Stomach (tissue), 9 donors: ENCODE measurements around the gene CYGB. TPM values are rescaled to one million over a fixed set of nuclear protein-coding genes. Genes with fewer than 3 reads are reported as not detected.
"Not testable (repeated sequence)": the region's sequence is repeated elsewhere in the genome, so short reads cannot be mapped to it uniquely, and the experiment has no call there.

Experiments used
- DNase-seq, 2 donors: peaks; one replicate each; pipeline versions ENCODE4 v3.0.0 to v3.0.0-alpha.2; 2013 to 2019
- H3K27ac ChIP-seq, 5 donors: fragments of 200-600 bp in 4 of 5; sonication (generic) in 4 of 5; one replicate each; pipeline ENCODE4 v1.5.1; 2013 to 2019; ENCODE audit warnings: mild to moderate bottlenecking in 1 of 5, moderate library complexity in 1 of 5
- H3K27me3 ChIP-seq, 3 donors: fragments of 200-600 bp; sonication (generic); one replicate each; pipeline ENCODE4 v1.5.1; 2017 to 2019; ENCODE audit warnings: mixed run types in 1 of 3
- H3K36me3 ChIP-seq, 4 donors: fragments of 200-600 bp; sonication (generic); 1 replicate in 3 of 4; 2 replicates in 1 of 4; pipeline ENCODE4 v1.5.1; 2016 to 2019
- H3K4me1 ChIP-seq, 4 donors: fragments of 200-600 bp; sonication (generic); one replicate each; pipeline ENCODE4 v1.5.1; 2016 to 2019
- H3K4me3 ChIP-seq, 4 donors: fragments of 200-600 bp; sonication (generic) in 3 of 4; one replicate each; pipeline ENCODE4 v1.5.1; 2016 to 2019; ENCODE audit warnings: mild to moderate bottlenecking in 1 of 4
- H3K9me3 ChIP-seq, 4 donors: fragments of 200-600 bp; sonication (generic); one replicate each; pipeline ENCODE4 v1.5.1; 2016 to 2019
- EP300 ChIP-seq: sonication (generic); formaldehyde crosslinking; IDR thresholded peaks from one replicate; pipeline ENCODE4 v1.6.1; 2017; ENCODE audit warnings: antibody characterized with exemption
- POLR2A ChIP-seq, 4 donors: fragments of 450-650 bp; IDR thresholded peaks; one replicate each; pipeline ENCODE4 v1.6.1; 2016; ENCODE audit warnings: antibody characterized with exemption in 4 of 4, control low read depth in 2 of 4, mild to moderate bottlenecking in 1 of 4, moderate library complexity in 1 of 4
- POLR2AphosphoS5 ChIP-seq, 3 donors: sonication (generic); formaldehyde crosslinking; IDR thresholded peaks; one replicate each; pipeline ENCODE4 v1.6.1; 2016; ENCODE audit warnings: antibody characterized with exemption in 3 of 3
- WGBS, 5 donors: extraction: QIAGEN DNeasy Blood & Tissue Kit in 3 of 5; methylation state at CpG; one replicate each; pipeline versions ENCODE4 v1.1.5 to v1.1.7; 2013 to 2018; 5-methylcytosine and 5-hydroxymethylcytosine counted together
- intact Hi-C: fragments of 100-400 bp; cut with DNase I; formaldehyde crosslinking; loops from one replicate; pipeline ENCODE4 v1.15.1; 2023; ENCODE audit warnings: low total_unique reads
- polyA plus RNA-seq, 3 donors: library from polyadenylated mRNA; stranded (reverse); fragments of 200-250 nt; gene quantifications; one replicate each; pipeline ENCODE4 v1.2.3, GENCODE V29; 2013
- total RNA-seq, 5 donors: library from RNA; depleted of rRNA; stranded (reverse); fragments of >200 nt; gene quantifications; one replicate each; pipeline versions ENCODE4 v1.1.0 to v1.2.3, GENCODE V29; 2014 to 2016
- TF ChIP-seq, protein P1 (sequence below), 7 experiments: fragments of 450-650 bp in 4 of 7; fragments of 200-600 bp in 3 of 7; sonication (generic) in 3 of 7; IDR thresholded peaks; one replicate each; pipeline ENCODE4 v1.5.1; 2016 to 2019; ENCODE audit warnings: antibody characterized with exemption in 7 of 7, control low read depth in 2 of 7, mild to moderate bottlenecking in 1 of 7
- donor health status: healthy with polysubstance abuse.
- donor health status: Bipolar disorder and iron deficiency.
- donor health status: healthy.

The CYGB gene
- total and polyA plus RNA-seq, 8 donors: 6.8 to 101 (median 35.9) TPM; not detected in 1

DNA sequence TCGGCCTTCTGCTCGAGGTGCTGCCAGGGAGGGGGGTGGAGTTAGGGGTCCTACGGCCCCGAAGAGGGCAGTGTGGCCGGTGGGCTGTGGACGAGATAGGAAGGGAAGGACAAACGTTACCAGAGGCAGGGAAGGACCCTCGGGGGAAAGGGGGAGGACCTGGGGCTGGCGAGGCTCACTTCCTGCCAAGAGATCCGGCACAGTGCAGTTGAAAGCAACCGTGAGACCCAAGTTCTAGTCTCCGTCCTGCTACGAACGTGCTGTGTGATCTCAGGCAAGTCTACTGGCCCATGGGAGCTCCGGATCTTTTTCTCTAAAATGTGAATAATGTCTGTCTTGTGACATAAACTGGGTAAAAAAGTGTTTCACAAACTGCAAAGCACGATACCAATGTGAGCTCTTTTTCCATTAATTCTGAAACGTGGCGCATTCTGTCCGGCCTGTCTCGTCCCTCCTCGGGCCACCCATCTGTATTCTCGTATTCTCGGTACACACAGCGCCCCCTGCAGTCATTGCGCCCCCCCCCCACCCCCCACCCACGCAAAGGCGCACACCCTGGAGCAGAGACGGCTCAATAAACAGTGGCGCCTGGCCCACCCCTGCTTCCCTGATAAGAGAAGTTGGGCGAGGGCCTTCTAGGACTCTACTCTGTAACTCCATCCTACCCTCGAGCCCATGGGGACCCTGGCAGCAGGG is 8.8 kb downstream of the CYGB start:
- intact Hi-C loops: no loop called here
- peaks cover 43 to 71% (median 52%) of the 10 kb centered on the region in 4 donors for H3K4me1 ChIP-seq
- TF ChIP-seq EP300 (no peak), POLR2AphosphoS5 (IDR thresholded peaks at IDR 0.05) (no peak), POLR2A (IDR thresholded peaks at IDR 0.05) (no peak)
- TF ChIP-seq, protein P1, sequence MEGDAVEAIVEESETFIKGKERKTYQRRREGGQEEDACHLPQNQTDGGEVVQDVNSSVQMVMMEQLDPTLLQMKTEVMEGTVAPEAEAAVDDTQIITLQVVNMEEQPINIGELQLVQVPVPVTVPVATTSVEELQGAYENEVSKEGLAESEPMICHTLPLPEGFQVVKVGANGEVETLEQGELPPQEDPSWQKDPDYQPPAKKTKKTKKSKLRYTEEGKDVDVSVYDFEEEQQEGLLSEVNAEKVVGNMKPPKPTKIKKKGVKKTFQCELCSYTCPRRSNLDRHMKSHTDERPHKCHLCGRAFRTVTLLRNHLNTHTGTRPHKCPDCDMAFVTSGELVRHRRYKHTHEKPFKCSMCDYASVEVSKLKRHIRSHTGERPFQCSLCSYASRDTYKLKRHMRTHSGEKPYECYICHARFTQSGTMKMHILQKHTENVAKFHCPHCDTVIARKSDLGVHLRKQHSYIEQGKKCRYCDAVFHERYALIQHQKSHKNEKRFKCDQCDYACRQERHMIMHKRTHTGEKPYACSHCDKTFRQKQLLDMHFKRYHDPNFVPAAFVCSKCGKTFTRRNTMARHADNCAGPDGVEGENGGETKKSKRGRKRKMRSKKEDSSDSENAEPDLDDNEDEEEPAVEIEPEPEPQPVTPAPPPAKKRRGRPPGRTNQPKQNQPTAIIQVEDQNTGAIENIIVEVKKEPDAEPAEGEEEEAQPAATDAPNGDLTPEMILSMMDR (IDR thresholded peaks at IDR 0.05): no peak
- no peaks in the 10 kb centered on the region for H3K36me3 ChIP-seq
- H3K27me3 ChIP-seq: peaks cover 0 to 9% (median 0%) of the 10 kb centered on the region in 3 donors
- H3K4me3 ChIP-seq: peak overlapping the region in 3 of 4 donors; percentile 10 to 15 (median 12)
- DNase-seq: peak in 1 of 2 donors; percentile 73
- H3K9me3 ChIP-seq: no peaks in the 10 kb centered on the region
- WGBS, 5 donors: 41 to 54% (median 45%) methylated on average over 29 to 31 of the region's 31 CpGs
- H3K27ac ChIP-seq: peak overlapping the region; percentile 81 to 88 (median 86)

DNA sequence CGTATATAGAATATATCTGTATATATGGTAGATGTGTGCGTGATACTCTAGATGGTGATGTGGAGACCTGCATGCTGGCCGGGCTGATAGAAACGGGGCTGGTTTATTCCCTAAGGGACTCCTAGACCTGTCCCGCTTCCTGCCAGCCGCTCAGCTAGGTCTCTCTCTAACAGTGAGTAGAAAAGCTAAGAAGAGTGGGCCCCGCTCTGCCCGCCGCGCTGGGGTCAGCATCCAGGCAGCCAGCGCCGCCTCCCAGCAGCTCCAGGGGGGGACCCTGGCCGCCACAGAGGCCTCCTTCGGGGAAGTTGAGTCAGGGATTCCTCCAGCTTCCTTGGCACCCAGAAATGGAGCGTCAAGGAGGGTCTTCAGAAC is 9.4 kb downstream of the CYGB start:
- WGBS, 5 donors: 69 to 78% (median 71%) methylated on average over 8 to 15 of the region's 15 CpGs
- Histone ChIP-seq H3K36me3 (no peaks in the 10 kb centered on the region), H3K27me3 (peaks cover 0 to 9% (median 0%) of the 10 kb centered on the region in 3 donors), H3K9me3 (no peaks in the 10 kb centered on the region), H3K4me1 (peaks cover 43 to 76% (median 57%) of the 10 kb centered on the region in 4 donors), H3K27ac (peak overlapping the region; percentile 59 to 88 (median 86)), H3K4me3 (peak overlapping the region in 3 of 4 donors; percentile 10 to 15 (median 12))
- no peak for TF ChIP-seq EP300
- TF ChIP-seq POLR2A (IDR thresholded peaks at IDR 0.05): no peak
- TF ChIP-seq POLR2AphosphoS5 (IDR thresholded peaks at IDR 0.05): no peak
- TF ChIP-seq, protein P1 (IDR thresholded peaks at IDR 0.05): no peak
- intact Hi-C loops: no loop called here
- DNase-seq: no peak

DNA sequence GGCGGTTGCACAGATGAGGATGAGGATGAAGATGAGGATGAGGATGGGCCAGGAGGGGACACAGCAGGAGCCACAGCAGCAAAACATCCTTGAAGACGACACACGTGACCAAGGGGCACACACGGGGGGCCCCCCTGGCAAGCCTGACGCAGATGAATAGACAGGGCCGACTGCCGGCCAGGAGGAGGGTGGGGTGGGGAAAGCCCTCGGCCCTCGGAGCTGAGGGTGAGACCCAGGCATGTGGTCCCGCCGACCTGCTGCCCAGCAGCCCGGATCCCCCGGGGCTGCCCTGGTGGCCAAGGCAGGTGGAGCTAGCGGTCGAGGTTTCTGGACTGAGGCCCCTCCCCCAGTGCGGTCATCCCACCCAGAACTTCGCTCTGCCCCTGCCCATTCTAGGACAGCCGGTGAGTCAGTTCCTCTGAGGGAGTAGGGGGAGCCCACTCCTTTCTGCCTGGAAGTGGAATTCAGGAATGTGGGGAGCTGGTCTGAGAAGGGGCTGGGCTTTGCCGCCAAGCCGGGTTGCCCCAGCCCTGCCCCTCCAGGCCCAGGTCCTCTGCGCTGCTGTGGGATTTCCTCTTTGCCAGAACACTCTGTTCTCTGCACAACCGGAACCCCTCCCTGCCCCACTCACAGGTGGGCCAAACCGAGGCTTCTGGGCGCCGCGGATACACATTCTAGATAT is 9.9 kb downstream of the CYGB start:
- 35 to 42% (median 37%) methylated on average over 24 to 26 of the region's 26 CpGs for WGBS, 5 donors
- Histone ChIP-seq H3K36me3 (no peaks in the 10 kb centered on the region), H3K27me3 (peaks cover 0 to 9% (median 0%) of the 10 kb centered on the region in 3 donors), H3K4me1 (peaks cover 43 to 79% (median 62%) of the 10 kb centered on the region in 4 donors), H3K9me3 (no peaks in the 10 kb centered on the region), H3K4me3 (peak overlapping the region in 2 of 4 donors; percentile 3 to 10), H3K27ac (peak overlapping the region; percentile 74 to 88 (median 86))
- TF ChIP-seq, protein P1 (IDR thresholded peaks at IDR 0.05): peak in 1 of 7 experiments; percentile 13
- TF ChIP-seq POLR2A (IDR thresholded peaks at IDR 0.05) (no peak), POLR2AphosphoS5 (IDR thresholded peaks at IDR 0.05) (peak; percentile 17 to 64 (median 55)), EP300 (peak; percentile 39)
- intact Hi-C loops: no loop called here
- peak; percentile 60 to 83 for DNase-seq

DNA sequence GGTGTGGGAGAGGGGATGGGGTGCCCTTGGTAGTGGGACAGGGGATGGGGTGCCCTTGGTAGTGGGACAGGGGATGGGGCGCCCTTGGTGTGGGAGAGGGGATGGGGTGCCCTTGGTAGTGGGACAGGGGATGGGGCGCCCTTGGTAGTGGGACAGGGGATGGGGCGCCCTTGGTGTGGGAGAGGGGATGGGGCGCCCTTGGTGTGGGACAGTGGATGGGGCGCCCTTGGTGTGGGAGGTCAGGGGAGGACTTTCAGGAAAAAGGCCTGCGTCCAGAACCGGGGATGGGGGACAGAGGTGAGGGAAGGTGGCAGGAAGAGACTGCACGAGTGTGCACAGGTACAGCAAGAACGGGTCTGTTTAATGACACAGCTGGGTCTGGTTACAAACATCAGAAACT is 10.5 kb downstream of the CYGB start:
- Histone ChIP-seq H3K27ac (peak overlapping the region; percentile 74 to 88 (median 86)), H3K27me3 (peaks cover 0 to 11% (median 0%) of the 10 kb centered on the region in 3 donors), H3K4me1 (peaks cover 43 to 77% (median 62%) of the 10 kb centered on the region in 4 donors)
- H3K4me3 ChIP-seq, DNase-seq, H3K9me3 ChIP-seq, H3K36me3 ChIP-seq, intact Hi-C loops: not testable (repeated sequence)
- WGBS, 5 donors: 59 to 69% (median 69%) methylated on average over 8 to 9 of the region's 9 CpGs

DNA sequence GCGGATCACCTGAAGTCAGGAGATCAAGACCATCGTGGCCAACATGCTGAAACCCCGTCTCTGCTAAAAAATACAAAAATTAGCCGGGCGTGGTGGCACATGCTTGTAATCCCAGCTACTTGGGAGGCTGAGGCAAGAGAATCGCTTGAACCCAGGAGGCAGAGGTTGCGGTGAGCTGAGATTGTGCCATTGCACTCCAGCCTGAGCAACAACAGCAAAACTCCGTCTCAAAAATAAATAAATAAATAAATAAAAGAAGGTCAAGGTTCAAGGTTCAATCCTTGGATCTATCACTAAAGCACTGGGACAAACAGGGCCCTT is 12.0 kb downstream of the CYGB start:
- H3K27ac ChIP-seq: peak overlapping the region; percentile 28 to 68 (median 66)
- DNase-seq, H3K36me3 ChIP-seq, H3K4me3 ChIP-seq, H3K9me3 ChIP-seq, intact Hi-C loops: not testable (repeated sequence)
- WGBS, 5 donors: 74 to 85% (median 80%) methylated on average over 8 of the region's 8 CpGs
- H3K27me3 ChIP-seq: peaks cover 0 to 24% (median 0%) of the 10 kb centered on the region in 3 donors
- H3K4me1 ChIP-seq: peaks cover 35 to 64% (median 50%) of the 10 kb centered on the region in 4 donors
